Astrocyte (in vitro differentiated cells and primary cell): Measurements from ENCODE around the gene PTPRU. TPM values are rescaled to one million over a fixed set of nuclear protein-coding genes. Genes with fewer than 3 reads are reported as not detected.

Experiments used
- DNase-seq: peaks from one replicate; pipeline ENCODE4 v3.0.0-alpha.2; 2010; ENCODE audit warnings: low read depth
- FAIRE-seq: peaks from 2 replicates; lab custom pipeline; 2011; peaks lifted over from hg19 to GRCh38; lab: Jason Lieb, UNC
- H2AFZ ChIP-seq: 2 replicates; pipeline ENCODE4 v1.6.0; 2012; ENCODE audit warnings: low read depth, low read length, inconsistent platforms
- H3K27ac ChIP-seq: 2 replicates; pipeline ENCODE4 v1.5.1; 2011; ENCODE audit warnings: low read depth, low read length, inconsistent platforms
- H3K27me3 ChIP-seq: 2 replicates; pipeline ENCODE4 v1.6.0; 2011; ENCODE audit warnings: low read length, inconsistent platforms; ENCODE audit not compliant: insufficient read depth
- H3K36me3 ChIP-seq: 2 replicates; pipeline ENCODE4 v1.5.1; 2011; ENCODE audit warnings: low read length, inconsistent platforms; ENCODE audit not compliant: insufficient read depth
- H3K4me1 ChIP-seq: 2 replicates; pipeline ENCODE4 v1.5.1; 2011; ENCODE audit warnings: low read length, inconsistent platforms; ENCODE audit not compliant: insufficient read depth
- H3K4me2 ChIP-seq: 2 replicates; pipeline ENCODE4 v1.6.0; 2012; ENCODE audit warnings: low read length, inconsistent platforms
- H3K4me3 ChIP-seq: 2 replicates; pipeline ENCODE4 v1.5.1; 2011; ENCODE audit warnings: low read depth, mild to moderate bottlenecking, low read length, inconsistent platforms; ENCODE audit not compliant: insufficient read depth
- H3K79me2 ChIP-seq: 2 replicates; pipeline ENCODE4 v1.6.0; 2012; ENCODE audit warnings: mild to moderate bottlenecking, low read length, inconsistent platforms; ENCODE audit not compliant: insufficient read depth
- H3K9ac ChIP-seq: 2 replicates; pipeline ENCODE4 v1.6.0; 2012; ENCODE audit warnings: mild to moderate bottlenecking, low read length, inconsistent platforms
- H3K9me3 ChIP-seq: 2 replicates; pipeline ENCODE4 v1.5.1; 2012; ENCODE audit warnings: low read depth, mild to moderate bottlenecking, low read length, inconsistent platforms; ENCODE audit not compliant: insufficient read depth
- H4K20me1 ChIP-seq: 2 replicates; pipeline ENCODE4 v1.6.0; 2012; ENCODE audit warnings: low read length, inconsistent platforms; ENCODE audit not compliant: insufficient read depth
- H3K27ac Mint-ChIP-seq: one replicate; pipeline ENCODE4 v1.8.0; 2021; ENCODE audit warnings: mild to moderate bottlenecking, mixed read lengths; ENCODE audit not compliant: unreplicated experiment
- H3K27me3 Mint-ChIP-seq: one replicate; pipeline ENCODE4 v1.8.0; 2021; ENCODE audit warnings: low read depth, mixed read lengths; ENCODE audit not compliant: unreplicated experiment
- H3K36me3 Mint-ChIP-seq: one replicate; pipeline ENCODE4 v1.8.0; 2021; ENCODE audit warnings: low read depth, mixed read lengths; ENCODE audit not compliant: unreplicated experiment
- H3K4me1 Mint-ChIP-seq: one replicate; pipeline ENCODE4 v1.8.0; 2021; ENCODE audit warnings: low read depth, mixed read lengths; ENCODE audit not compliant: unreplicated experiment
- H3K4me3 Mint-ChIP-seq: one replicate; pipeline ENCODE4 v1.8.0; 2021; ENCODE audit warnings: mild to moderate bottlenecking, moderate library complexity, mixed read lengths; ENCODE audit not compliant: unreplicated experiment
- H3K9me3 Mint-ChIP-seq: one replicate; pipeline ENCODE4 v1.8.0; 2021; ENCODE audit warnings: mild to moderate bottlenecking, mixed read lengths; ENCODE audit not compliant: unreplicated experiment
- EZH2 ChIP-seq: IDR thresholded peaks from 2 replicates; pipeline ENCODE4 v1.6.1; 2012; ENCODE audit warnings: mild to moderate bottlenecking, low read length, inconsistent platforms; ENCODE audit not compliant: insufficient read depth
- total RNA-seq: library from RNA; stranded (reverse); gene quantifications from 2 replicates; pipeline ENCODE4 v1.2.1, GENCODE V29; 2021
- TF ChIP-seq, protein P1 (sequence below): IDR thresholded peaks from 2 replicates; pipeline ENCODE4 v1.5.1; 2011; ENCODE audit warnings: low read depth, mild to moderate bottlenecking, inconsistent platforms, low read length, moderate library complexity; ENCODE audit not compliant: insufficient read depth

Gene PTPRU
- total RNA-seq, 1 donor from 2014 or later, result 36.6 TPM

DNA sequence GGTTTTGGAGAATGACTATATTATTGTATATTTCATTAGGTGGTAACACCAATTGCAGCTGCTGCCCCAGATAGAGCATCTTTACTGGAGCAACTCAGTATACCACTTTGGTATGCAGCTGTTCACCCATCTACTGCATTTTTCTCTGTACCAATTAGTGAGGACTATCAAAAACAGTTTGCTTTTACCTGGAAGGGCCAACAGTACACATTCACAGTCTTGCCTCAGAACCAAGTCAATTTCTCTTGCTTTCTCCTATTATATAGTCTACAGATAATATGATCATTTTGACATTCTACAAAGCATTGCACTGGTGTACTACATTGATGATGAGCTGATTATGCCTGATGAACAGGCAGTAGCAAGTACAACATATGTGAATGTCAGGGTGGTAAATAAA is 99.3 kb downstream of the PTPRU start:
- no peaks in the 10 kb centered on the region for H3K36me3 ChIP-seq
- peaks cover 7% of the 10 kb centered on the region for H3K4me1 Mint-ChIP-seq
- H3K36me3 Mint-ChIP-seq, result peaks cover 2% of the 10 kb centered on the region
- no peaks in the 10 kb centered on the region for H4K20me1 ChIP-seq
- H3K27me3 Mint-ChIP-seq, result peaks cover 34% of the 10 kb centered on the region
- H3K9me3 ChIP-seq, result no peaks in the 10 kb centered on the region
- no peaks in the 10 kb centered on the region for H3K4me1 ChIP-seq
- H3K9me3 Mint-ChIP-seq, result no peaks in the 10 kb centered on the region
- no peak overlapping the region for H3K4me3 Mint-ChIP-seq
- no peak overlapping the region for H3K9ac ChIP-seq
- peaks cover 7% of the 10 kb centered on the region for H3K27me3 ChIP-seq
- H3K4me2 ChIP-seq, result no peak overlapping the region
- H3K27ac ChIP-seq, result no peak overlapping the region
- H3K27ac Mint-ChIP-seq, result no peak overlapping the region
- DNase-seq (no peak), FAIRE-seq (no peak)
- H3K4me3 ChIP-seq, result no peak overlapping the region
- no peaks in the 10 kb centered on the region for H3K79me2 ChIP-seq
- no peak overlapping the region for H2AFZ ChIP-seq
- TF ChIP-seq, protein P1, sequence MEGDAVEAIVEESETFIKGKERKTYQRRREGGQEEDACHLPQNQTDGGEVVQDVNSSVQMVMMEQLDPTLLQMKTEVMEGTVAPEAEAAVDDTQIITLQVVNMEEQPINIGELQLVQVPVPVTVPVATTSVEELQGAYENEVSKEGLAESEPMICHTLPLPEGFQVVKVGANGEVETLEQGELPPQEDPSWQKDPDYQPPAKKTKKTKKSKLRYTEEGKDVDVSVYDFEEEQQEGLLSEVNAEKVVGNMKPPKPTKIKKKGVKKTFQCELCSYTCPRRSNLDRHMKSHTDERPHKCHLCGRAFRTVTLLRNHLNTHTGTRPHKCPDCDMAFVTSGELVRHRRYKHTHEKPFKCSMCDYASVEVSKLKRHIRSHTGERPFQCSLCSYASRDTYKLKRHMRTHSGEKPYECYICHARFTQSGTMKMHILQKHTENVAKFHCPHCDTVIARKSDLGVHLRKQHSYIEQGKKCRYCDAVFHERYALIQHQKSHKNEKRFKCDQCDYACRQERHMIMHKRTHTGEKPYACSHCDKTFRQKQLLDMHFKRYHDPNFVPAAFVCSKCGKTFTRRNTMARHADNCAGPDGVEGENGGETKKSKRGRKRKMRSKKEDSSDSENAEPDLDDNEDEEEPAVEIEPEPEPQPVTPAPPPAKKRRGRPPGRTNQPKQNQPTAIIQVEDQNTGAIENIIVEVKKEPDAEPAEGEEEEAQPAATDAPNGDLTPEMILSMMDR, result no peak
- TF ChIP-seq EZH2, result no peak

DNA sequence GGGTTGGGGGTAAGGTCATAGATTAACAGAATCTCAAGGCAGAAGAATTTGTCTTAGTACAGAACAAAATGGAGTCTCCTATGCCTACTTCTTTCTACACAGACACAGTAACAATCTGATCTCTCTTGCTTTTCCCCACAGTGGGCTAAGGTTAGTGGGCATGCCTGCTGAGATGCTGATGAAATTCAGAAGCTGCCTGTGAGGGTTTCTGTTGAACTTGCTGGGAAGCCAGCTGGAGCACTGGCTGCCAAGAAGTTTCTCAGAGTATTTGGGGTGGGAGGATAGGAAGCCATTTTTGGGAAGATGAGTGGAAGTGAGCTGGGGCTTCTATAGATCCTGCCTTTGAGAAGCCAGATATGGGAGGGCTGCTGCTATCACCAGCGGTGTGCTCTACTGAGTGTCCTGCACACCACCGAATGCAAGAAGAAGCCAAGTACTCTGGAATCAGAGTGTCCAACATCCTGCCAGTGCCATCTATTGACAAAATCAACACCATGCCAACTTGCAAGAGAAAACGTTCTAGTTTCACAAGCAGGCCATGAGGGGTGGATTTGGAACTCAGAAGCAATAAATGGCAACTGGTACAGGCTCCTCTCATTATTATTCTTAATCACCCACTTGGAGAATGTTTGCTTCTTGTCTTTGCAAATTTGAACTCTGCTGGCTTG is 102.7 kb downstream of the PTPRU start:
- no peak overlapping the region for H3K27ac Mint-ChIP-seq
- Histone ChIP-seq H3K4me2 (no peak overlapping the region), H3K4me3 (no peak overlapping the region), H3K27me3 (peaks cover 14% of the 10 kb centered on the region), H3K36me3 (no peaks in the 10 kb centered on the region), H3K9ac (no peak overlapping the region), H3K79me2 (no peaks in the 10 kb centered on the region), H2AFZ (no peak overlapping the region), H3K4me1 (no peaks in the 10 kb centered on the region), H3K9me3 (no peaks in the 10 kb centered on the region), H3K27ac (no peak overlapping the region), H4K20me1 (no peaks in the 10 kb centered on the region)
- no peaks in the 10 kb centered on the region for H3K9me3 Mint-ChIP-seq
- H3K4me3 Mint-ChIP-seq, result no peak overlapping the region
- no peaks in the 10 kb centered on the region for H3K4me1 Mint-ChIP-seq
- DNase-seq, result no peak
- peaks cover 2% of the 10 kb centered on the region for H3K36me3 Mint-ChIP-seq
- TF ChIP-seq, protein P1, result no peak
- TF ChIP-seq EZH2, result no peak
- FAIRE-seq, result no peak
- H3K27me3 Mint-ChIP-seq, result peaks cover 45% of the 10 kb centered on the region

DNA sequence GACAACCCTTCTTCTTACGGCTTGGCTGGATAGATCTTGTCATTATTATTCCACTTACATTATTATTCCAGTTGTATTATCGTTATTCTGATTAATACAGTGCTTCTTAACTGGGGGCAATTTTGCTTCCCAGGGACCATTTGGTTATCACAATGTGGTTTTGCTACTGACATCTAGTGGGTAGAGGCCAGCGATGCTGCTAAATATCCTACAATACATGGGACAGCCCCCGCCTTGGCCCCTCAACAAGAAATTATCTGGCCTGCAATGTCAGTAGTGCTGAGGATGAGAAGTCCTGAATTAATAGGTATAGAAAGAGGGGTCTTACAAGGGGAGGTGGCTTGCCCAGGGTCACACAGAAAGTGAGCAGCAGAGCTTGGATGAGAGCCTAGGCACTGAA is 105.6 kb downstream of the PTPRU start:
- no peak overlapping the region for H3K4me3 Mint-ChIP-seq
- Histone ChIP-seq H4K20me1 (no peaks in the 10 kb centered on the region), H2AFZ (no peak overlapping the region), H3K9me3 (no peaks in the 10 kb centered on the region), H3K79me2 (no peaks in the 10 kb centered on the region), H3K4me1 (no peaks in the 10 kb centered on the region), H3K36me3 (no peaks in the 10 kb centered on the region), H3K9ac (no peak overlapping the region), H3K4me2 (no peak overlapping the region), H3K4me3 (no peak overlapping the region), H3K27ac (no peak overlapping the region), H3K27me3 (peaks cover 15% of the 10 kb centered on the region)
- no peak for DNase-seq
- H3K27me3 Mint-ChIP-seq, result peaks cover 56% of the 10 kb centered on the region
- FAIRE-seq, result no peak
- no peaks in the 10 kb centered on the region for H3K9me3 Mint-ChIP-seq
- H3K27ac Mint-ChIP-seq, result no peak overlapping the region
- H3K36me3 Mint-ChIP-seq, result no peaks in the 10 kb centered on the region
- H3K4me1 Mint-ChIP-seq, result no peaks in the 10 kb centered on the region
- no peak for TF ChIP-seq EZH2
- TF ChIP-seq, protein P1, result peak; percentile 19
